A549 (cell line): Measurements from ENCODE around the gene MTRF1L. TPM values are rescaled to one million over a fixed set of nuclear protein-coding genes. Genes with fewer than 3 reads are reported as not detected.

ENCODE experiments used
- ATAC-seq, 2 experiments: fragments of 200-7000 bp in 1 of 2; fragments of >200 bp in 1 of 2; cut with Nextera tagmentation in 1 of 2; cut with Tn5 transposase in 1 of 2; 3 replicates each; pipeline versions ENCODE4 v1.8.0 to v1.9.1; 2018 to 2020; ENCODE audit warnings: mild to moderate bottlenecking in 1 of 2, moderate library complexity in 1 of 2
- CTCF ChIA-PET: fragments of 300-600 bp; sonication (Branson Sonifier 250); formaldehyde crosslinking; extraction: SDS; loops from one replicate; lab custom pipeline; 2021; ENCODE audit warnings: antibody characterized with exemption, inconsistent platforms; lab: Yijun Ruan, JAX
- POLR2A ChIA-PET: fragments of 350-600 bp; formaldehyde crosslinking; extraction: SDS; loops from one replicate; lab custom pipeline; 2021; ENCODE audit warnings: antibody characterized with exemption, inconsistent platforms; lab: Yijun Ruan, JAX
- DNase-seq, 2 experiments: peaks; one replicate each; pipeline versions ENCODE4 v3.0.0 to v3.0.0-alpha.2; 2011 to 2016; ENCODE audit warnings: low read depth in 1 of 2, low spot score in 1 of 2
- FAIRE-seq: peaks from 2 replicates; lab custom pipeline; 2011; peaks lifted over from hg19 to GRCh38; lab: Jason Lieb, UNC
- H3K27ac ChIP-seq, 2 experiments: fragments of >200 bp; sonication (Bioruptor Twin); formaldehyde crosslinking; 3 replicates each; pipeline ENCODE4 v1.5.1; 2016 to 2017
- H3K4me1 ChIP-seq: fragments of >200 bp; sonication (Bioruptor Twin); formaldehyde crosslinking; 3 replicates; pipeline ENCODE4 v1.6.1; 2016
- H3K4me2 ChIP-seq: fragments of >200 bp; sonication (Bioruptor Twin); formaldehyde crosslinking; 3 replicates; pipeline ENCODE4 v1.6.1; 2016
- H3K4me3 ChIP-seq: fragments of >200 bp; sonication (Bioruptor Twin); formaldehyde crosslinking; 3 replicates; pipeline ENCODE4 v1.5.1; 2016
- H3K9me3 ChIP-seq: fragments of >200 bp; sonication (Bioruptor Twin); formaldehyde crosslinking; 3 replicates; pipeline ENCODE4 v1.6.1; 2016
- ATOH8 ChIP-seq: fragments of 250-450 bp; sonication (Bioruptor Pico); IDR thresholded peaks from 2 replicates; pipeline ENCODE4 v1.5.0; 2020; ENCODE audit warnings: low read depth, mild to moderate bottlenecking, moderate library complexity
- BCL3 ChIP-seq: fragments of >200 bp; sonication (Bioruptor Twin); formaldehyde crosslinking; IDR thresholded peaks from 3 replicates; pipeline ENCODE4 v1.6.1; 2016
- BHLHE40 ChIP-seq: IDR thresholded peaks from 2 replicates; pipeline ENCODE4 v1.6.1; 2012; ENCODE audit warnings: low read depth, low read length, inconsistent platforms
- CBX2 ChIP-seq: fragments of 200-600 bp; sonication (generic); IDR thresholded peaks from 2 replicates; pipeline ENCODE4 v1.6.1; 2016; ENCODE audit warnings: low read depth, mild to moderate bottlenecking, borderline replicate concordance
- CBX8 ChIP-seq: fragments of 200-600 bp; sonication (generic); IDR thresholded peaks from 2 replicates; pipeline ENCODE4 v1.6.1; 2016
- E2F6 ChIP-seq: IDR thresholded peaks from 2 replicates; pipeline ENCODE4 v1.6.1; 2012; ENCODE audit warnings: low read depth, borderline replicate concordance
- EHF ChIP-seq: fragments of 250-450 bp; sonication (Bioruptor Pico); IDR thresholded peaks from 2 replicates; pipeline ENCODE4 v1.5.0; 2020; ENCODE audit warnings: mild to moderate bottlenecking
- EHMT2 ChIP-seq: fragments of 200-600 bp; sonication (generic); IDR thresholded peaks from 2 replicates; pipeline ENCODE4 v1.6.1; 2016; ENCODE audit warnings: antibody characterized with exemption, low read depth, mild to moderate bottlenecking, moderate library complexity
- FOXS1 ChIP-seq: fragments of 250-450 bp; sonication (Bioruptor Pico); IDR thresholded peaks from 2 replicates; pipeline ENCODE4 v1.5.0; 2020; ENCODE audit warnings: mild to moderate bottlenecking, moderate library complexity
- GATA3 ChIP-seq: IDR thresholded peaks from 2 replicates; pipeline ENCODE4 v1.6.1; 2012; ENCODE audit warnings: borderline replicate concordance
- HDAC2 ChIP-seq: fragments of 200-600 bp; sonication (generic); IDR thresholded peaks from 2 replicates; pipeline ENCODE4 v1.6.1; 2016
- HES2 ChIP-seq: fragments of >200 bp; sonication (Bioruptor Twin); formaldehyde crosslinking; IDR thresholded peaks from 2 replicates; pipeline ENCODE4 v1.6.1; 2016
- HMGXB4 ChIP-seq: fragments of 250-450 bp; sonication (Bioruptor Pico); IDR thresholded peaks from 2 replicates; pipeline ENCODE4 v1.5.0; 2021; ENCODE audit warnings: mild to moderate bottlenecking, moderate library complexity, borderline replicate concordance
- HOXA7 ChIP-seq: fragments of 250-450 bp; sonication (Bioruptor Pico); IDR thresholded peaks from 2 replicates; pipeline ENCODE4 v1.5.0; 2020; ENCODE audit warnings: mild to moderate bottlenecking, moderate library complexity
- JUN ChIP-seq, 2 experiments: fragments of >200 bp; sonication (Bioruptor Twin); formaldehyde crosslinking; IDR thresholded peaks; 2 replicates in 1 of 2; 3 replicates in 1 of 2; pipeline ENCODE4 v1.6.1; 2016 to 2017
- NFE2L2 ChIP-seq: fragments of 150-350 bp; conservative IDR thresholded peaks from 2 replicates; pipeline ENCODE4 v1.6.1; 2014; ENCODE audit warnings: low read length
- NPAS2 ChIP-seq: fragments of 250-450 bp; sonication (Bioruptor Pico); IDR thresholded peaks from 2 replicates; pipeline ENCODE4 v1.8.0; 2022; ENCODE audit warnings: mild to moderate bottlenecking, moderate library complexity, borderline replicate concordance
- PHF8 ChIP-seq: fragments of 200-600 bp; sonication (generic); IDR thresholded peaks from 2 replicates; pipeline ENCODE4 v1.6.1; 2016; ENCODE audit warnings: low read depth, mild to moderate bottlenecking, antibody characterized with exemption, moderate library complexity, borderline replicate concordance
- POLR2AphosphoS2 ChIP-seq: conservative IDR thresholded peaks from 2 replicates; pipeline ENCODE4 v1.6.1; 2012; ENCODE audit warnings: low read length, improper control_type of control experiment, inconsistent platforms
- RCOR1 ChIP-seq: fragments of 150-350 bp; IDR thresholded peaks from 2 replicates; pipeline ENCODE4 v1.6.1; 2014; ENCODE audit warnings: antibody characterized with exemption, low read length, low read depth
- REST ChIP-seq: fragments of 200-600 bp; sonication (generic); IDR thresholded peaks from 2 replicates; pipeline ENCODE4 v1.6.1; 2016; ENCODE audit warnings: antibody characterized with exemption, mild to moderate bottlenecking, moderate library complexity
- SMC3 ChIP-seq: fragments of >200 bp; sonication (Bioruptor Twin); formaldehyde crosslinking; IDR thresholded peaks from 3 replicates; pipeline ENCODE4 v1.6.1; 2018; ENCODE audit warnings: inconsistent platforms
- SREBF2 ChIP-seq: fragments of 450-650 bp; IDR thresholded peaks from 2 replicates; pipeline ENCODE4 v1.6.1; 2014; ENCODE audit warnings: mild to moderate bottlenecking, moderate library complexity
- TFCP2L1 ChIP-seq: fragments of 250-450 bp; sonication (Bioruptor Pico); IDR thresholded peaks from 2 replicates; pipeline ENCODE4 v1.5.0; 2021; ENCODE audit warnings: mild to moderate bottlenecking
- ZC3H11A ChIP-seq: fragments of 450-650 bp; IDR thresholded peaks from 2 replicates; pipeline ENCODE4 v1.6.1; 2014; ENCODE audit warnings: antibody characterized with exemption, mild to moderate bottlenecking
- ZNF302 ChIP-seq: fragments of 250-450 bp; sonication (Bioruptor Pico); IDR thresholded peaks from 2 replicates; pipeline ENCODE4 v1.9.0; 2021; ENCODE audit warnings: inconsistent platforms, mild to moderate bottlenecking, moderate library complexity
- ZSCAN20 ChIP-seq: fragments of 250-450 bp; sonication (Bioruptor Pico); IDR thresholded peaks from 2 replicates; pipeline ENCODE4 v1.8.0; 2022; ENCODE audit warnings: mild to moderate bottlenecking, moderate library complexity
- WGBS: methylation state at CpG from one replicate; pipeline ENCODE4 v1.1.6; 2017; ENCODE audit errors: missing lambda C conversion rate; 5-methylcytosine and 5-hydroxymethylcytosine counted together
- polyA plus RNA-seq, 4 experiments: library from polyadenylated mRNA; depleted of rRNA in 3 of 4; stranded (reverse); fragments of >200 nt; fragmentation: RNase III in 1 of 4; extraction: RNeasy Plus Mini Kit Qiagen cat#74134 plus additional on column Dnase treatment in 1 of 4; gene quantifications; 2 replicates in 3 of 4; 3 replicates in 1 of 4; pipeline ENCODE4 v1.2.3, GENCODE V29; 2011 to 2017

MTRF1L gene
- polyA plus RNA-seq, 2 of the 4 experiments (the other 2 are of a cell fraction): 14.3 to 22.6 TPM

- TF ChIP-seq BCL3: no peak
- TF ChIP-seq REST: no peak
- no peak for TF ChIP-seq NPAS2 (CRISPR knock-in tag)
- TF ChIP-seq HES2: no peak
- TF ChIP-seq HMGXB4 (CRISPR knock-in tag): no peak
- no peak for TF ChIP-seq HDAC2
- TF ChIP-seq, all 56 proteins: peak for 0
- ATAC-seq (no peak), DNase-seq (no peak), FAIRE-seq (no peak)
- WGBS: 92% methylated on average over 3 of the region's 3 CpGs
- POLR2A ChIA-PET: no interaction called here
- H3K4me2 ChIP-seq: no peak overlapping the region
- no peaks in the 10 kb centered on the region for H3K4me1 ChIP-seq
- no peak overlapping the region for H3K4me3 ChIP-seq
- CTCF ChIA-PET: interaction anchor here (1.3 kb wide), 1 partner anchor 63 kb away, joined by 3 read pairs; no protein-coding TSS in a partner anchor
- H3K27ac ChIP-seq: no peak overlapping the region
- no peaks in the 10 kb centered on the region for H3K9me3 ChIP-seq
Measured at GRCh38 chr6:153018355-153018754, 15.8 kb upstream of the MTRF1L start.

GRCh38 chr6:153016846-153017245 is 14.3 kb upstream of the MTRF1L start:
- ATAC-seq (no peak), DNase-seq (no peak), FAIRE-seq (no peak)
- ChIA-PET POLR2A (no interaction called here), CTCF (no interaction called here)
- 94% methylated on average over 3 of the region's 3 CpGs for WGBS
- H3K27ac ChIP-seq: no peak overlapping the region
- no peak overlapping the region for H3K4me3 ChIP-seq
- no peak overlapping the region for H3K4me2 ChIP-seq
- no peaks in the 10 kb centered on the region for H3K9me3 ChIP-seq
- H3K4me1 ChIP-seq: no peaks in the 10 kb centered on the region
- TF ChIP-seq RCOR1 (no peak), EHMT2 (no peak), EHF (no peak), JUN (IDR thresholded peaks at IDR 0.05) (no peak), CBX8 (no peak), NFE2L2 (no peak), PHF8 (no peak), SMC3 (no peak), ZC3H11A (no peak)

GRCh38 chr6:153015094-153015640 is 12.7 kb upstream of the MTRF1L start:
- 85% methylated on average over 4 of the region's 4 CpGs for WGBS
- CTCF ChIA-PET: no interaction called here
- DNase-seq (no peak), FAIRE-seq (no peak), ATAC-seq (no peak)
- Histone ChIP-seq H3K9me3 (no peaks in the 10 kb centered on the region), H3K4me3 (no peak overlapping the region), H3K27ac (no peak overlapping the region), H3K4me2 (no peak overlapping the region), H3K4me1 (no peaks in the 10 kb centered on the region)
- POLR2A ChIA-PET: no interaction called here
- TF ChIP-seq GATA3 (no peak), HOXA7 (CRISPR knock-in tag) (no peak), HES2 (no peak), ATOH8 (CRISPR knock-in tag) (no peak), BHLHE40 (no peak), CBX2 (no peak), ZNF302 (CRISPR knock-in tag) (no peak), E2F6 (no peak), ZSCAN20 (no peak), FOXS1 (no peak), RCOR1 (no peak), SREBF2 (no peak), POLR2AphosphoS2 (no peak), TFCP2L1 (CRISPR knock-in tag) (no peak)
